HT1080 (cell line): ENCODE results near the gene NPHS1. TPM values are rescaled to one million over a fixed set of nuclear protein-coding genes. Genes with fewer than 3 reads are reported as not detected.
"Not testable (repeated sequence)": the region's sequence is repeated elsewhere in the genome, so short reads cannot be mapped to it uniquely, and the experiment has no call there.

Source experiments
- DNase-seq: peaks from one replicate; pipeline ENCODE4 v3.0.0-alpha.2; 2015; ENCODE audit warnings: low read depth
- polyA plus RNA-seq, 2 experiments: library from polyadenylated mRNA; depleted of rRNA; stranded (reverse); fragments of >200 nt; gene quantifications; 2 replicates each; pipeline ENCODE4 v1.2.3, GENCODE V29; 2015
- total RNA-seq: library from RNA; depleted of rRNA; stranded (reverse); fragments of >200 nt; shearing (Covaris generic); gene quantifications from 2 replicates; pipeline ENCODE4 v1.2.3, GENCODE V29; 2014; rRNA removed

Gene NPHS1
- not detected in 2 replicates for total RNA-seq
- not detected in 2 replicates for polyA plus RNA-seq (2015; cell fraction: cytosol; rRNA removed)
- not detected in 2 replicates for polyA plus RNA-seq (2015; cell fraction: nucleus; rRNA removed)

GRCh38 chr19:35852029-35852780, at the start of gene NPHS1:
TSS of gene NPHS1 (minus strand) at chr19:35852504. CDS start at chr19:35851837, 667 bp downstream.
- no peak for DNase-seq

- DNase-seq, result no peak
Measured at GRCh38 chr19:35901055-35901644, 48.8 kb upstream of the NPHS1 start.

- peak; percentile 77 for DNase-seq
Measured at GRCh38 chr19:35899547-35900214, 47.4 kb upstream of the NPHS1 start.

DNA sequence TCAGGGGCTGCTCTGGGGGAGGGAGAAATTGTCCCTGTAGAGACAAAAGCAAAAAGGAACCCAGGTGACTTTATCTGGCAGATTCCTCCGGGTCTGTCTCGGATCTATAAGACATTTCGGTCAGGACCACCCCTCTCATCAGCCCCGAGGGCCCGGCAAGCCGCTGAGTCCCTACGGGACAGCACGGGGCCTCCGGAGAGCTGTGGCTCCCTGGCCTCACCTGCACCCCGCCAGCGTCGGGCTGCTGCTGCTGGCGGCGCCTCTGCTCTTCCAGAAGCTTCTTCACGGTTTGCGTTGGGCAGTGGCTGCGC, 46.1 kb upstream of the NPHS1 start:
- DNase-seq, result no peak

DNA sequence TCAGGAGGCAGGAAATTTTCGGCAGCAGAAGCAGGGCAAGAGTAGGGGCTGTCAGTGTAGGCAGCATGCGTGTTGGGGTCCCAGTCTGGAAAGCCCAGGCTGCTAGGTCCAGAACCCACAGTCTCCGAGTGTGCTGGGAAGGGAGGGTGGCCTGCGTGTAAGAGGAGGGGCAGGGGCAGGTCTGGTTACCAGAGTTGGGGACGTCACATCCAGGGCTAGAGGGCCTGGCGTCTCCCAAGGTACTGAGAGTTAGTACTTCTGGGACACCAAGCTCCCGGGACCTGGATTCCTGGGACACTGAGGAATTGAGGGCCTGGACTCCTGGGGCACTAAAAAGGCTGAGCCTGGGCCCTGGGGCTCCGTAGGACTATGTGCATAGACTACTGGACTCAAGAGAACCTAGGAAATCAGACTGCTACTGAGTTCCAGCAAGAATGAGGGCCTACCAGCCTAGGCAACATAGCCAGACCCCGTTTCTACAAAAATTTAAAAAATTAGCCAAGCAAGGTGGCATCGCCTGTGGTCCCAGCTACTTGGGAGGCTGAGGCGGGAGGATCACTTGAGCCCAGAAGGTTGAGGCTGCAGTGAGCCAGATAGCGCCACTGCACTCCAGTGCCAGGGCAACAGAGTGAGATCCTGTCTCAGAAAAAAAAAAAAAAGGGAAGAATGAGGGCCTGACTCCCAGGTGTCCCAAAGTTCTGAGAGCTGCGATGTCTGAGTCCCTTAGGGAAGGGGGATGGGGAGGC, 45.6 kb upstream of the NPHS1 start:
- no peak for DNase-seq

DNA sequence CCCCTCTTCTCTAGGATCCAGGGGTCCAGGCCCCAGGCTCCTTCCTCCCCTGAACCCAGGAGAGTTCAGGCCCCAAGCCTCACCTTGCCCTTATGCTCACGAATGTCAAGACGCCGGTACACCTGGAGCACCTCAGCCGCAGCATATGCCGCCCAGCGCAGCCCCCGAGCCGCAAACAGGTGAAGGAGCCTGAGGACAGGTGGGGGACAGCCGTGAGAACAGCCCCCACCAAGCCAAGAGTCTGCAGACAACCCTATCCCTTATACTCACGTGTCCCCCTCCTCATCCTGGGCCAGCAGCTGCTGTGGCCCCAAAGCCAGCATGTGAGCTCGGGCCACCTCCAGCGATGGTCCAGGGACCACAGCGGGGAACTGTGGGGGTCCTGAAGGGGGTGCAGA, 44.3 kb upstream of the NPHS1 start:
- DNase-seq, result no peak

- DNase-seq, result no peak
Measured at GRCh38 chr19:35895911-35896642, 43.8 kb upstream of the NPHS1 start.

- no peak for DNase-seq
Measured at GRCh38 chr19:35894342-35894741, 42.0 kb upstream of the NPHS1 start.

- DNase-seq, result not testable (repeated sequence)
Measured at GRCh38 chr19:35891819-35892218, 39.5 kb upstream of the NPHS1 start.

DNA sequence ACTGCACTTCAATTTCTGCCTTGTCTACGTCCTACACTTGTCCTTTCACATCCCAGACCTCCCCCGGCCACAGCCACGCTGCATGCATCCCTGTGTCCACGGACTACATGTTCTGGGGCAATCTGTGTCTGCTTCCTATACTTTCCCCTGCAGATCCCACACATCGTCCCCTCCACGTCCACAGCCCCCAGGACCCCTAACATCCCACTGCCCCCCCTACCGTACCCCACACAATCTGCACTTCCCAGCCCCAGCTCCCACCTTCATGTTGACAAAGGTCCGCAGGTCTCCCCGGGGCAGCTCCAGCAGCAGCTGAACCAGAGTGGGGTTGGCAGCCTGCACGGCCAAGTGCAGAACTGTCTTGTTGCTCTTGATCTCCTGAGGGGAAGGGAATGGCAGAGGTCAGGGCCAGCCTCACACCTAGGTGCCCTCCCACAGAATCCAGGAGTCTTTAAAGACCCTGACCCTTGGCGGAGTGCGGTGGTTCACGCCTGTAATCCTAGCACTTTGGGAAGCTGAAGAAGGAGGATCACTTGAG, 37.9 kb upstream of the NPHS1 start:
- no peak for DNase-seq

GRCh38 chr19:35889370-35890112, 37.2 kb upstream of the NPHS1 start:
- no peak for DNase-seq

- DNase-seq, result no peak
Measured at GRCh38 chr19:35888398-35888797, 36.1 kb upstream of the NPHS1 start.

DNA sequence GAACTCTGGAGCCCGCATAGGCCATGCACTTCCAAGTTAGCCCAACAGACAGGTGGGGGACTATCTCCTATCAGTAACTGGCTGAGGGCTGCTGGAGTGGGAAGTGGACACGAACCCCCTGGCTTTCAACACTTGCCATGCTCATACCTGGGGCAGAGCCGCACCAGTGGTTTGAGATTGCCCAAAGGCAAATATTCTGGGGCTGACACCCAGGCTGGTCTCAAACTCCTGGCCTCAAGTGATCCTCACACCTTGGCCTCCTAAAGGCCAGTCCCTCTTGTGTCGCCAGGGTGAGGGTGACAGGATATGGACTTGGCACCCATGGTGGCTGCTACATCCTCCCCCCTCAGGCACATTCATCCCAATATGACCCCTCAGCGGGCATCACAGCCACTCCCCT, 34.9 kb upstream of the NPHS1 start:
- DNase-seq, result no peak

- DNase-seq, result no peak
Measured at GRCh38 chr19:35885904-35886303, 33.6 kb upstream of the NPHS1 start.

DNA sequence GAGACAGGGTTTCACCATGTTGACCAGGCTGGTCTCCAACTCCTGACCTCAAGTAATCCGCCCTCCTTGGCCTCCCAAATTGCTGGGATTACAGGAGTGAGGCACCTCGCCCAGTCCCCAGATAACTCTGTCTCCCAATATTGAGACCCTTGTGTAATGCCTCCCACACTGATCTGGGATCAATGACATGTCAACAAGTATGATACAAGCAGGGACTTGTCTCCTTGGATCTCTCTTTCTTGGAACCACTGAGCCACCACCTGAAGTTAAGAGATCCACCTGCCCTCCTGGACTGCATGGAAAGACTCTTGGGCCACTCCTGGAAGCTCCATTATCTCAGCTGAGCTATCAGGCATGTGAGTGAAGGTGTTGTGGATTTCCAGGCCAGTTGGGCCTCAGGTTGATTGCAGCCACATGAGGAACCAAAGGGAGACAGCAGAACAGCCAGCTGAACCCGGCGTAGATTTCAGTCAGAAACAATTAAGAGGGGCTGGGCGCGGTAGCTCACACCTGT, 33.0 kb upstream of the NPHS1 start:
- DNase-seq, result no peak

GRCh38 chr19:35883882-35884281, 31.6 kb upstream of the NPHS1 start:
- no peak for DNase-seq

GRCh38 chr19:35882114-35882832, 30.0 kb upstream of the NPHS1 start:
- DNase-seq, result peak; percentile 54

DNA sequence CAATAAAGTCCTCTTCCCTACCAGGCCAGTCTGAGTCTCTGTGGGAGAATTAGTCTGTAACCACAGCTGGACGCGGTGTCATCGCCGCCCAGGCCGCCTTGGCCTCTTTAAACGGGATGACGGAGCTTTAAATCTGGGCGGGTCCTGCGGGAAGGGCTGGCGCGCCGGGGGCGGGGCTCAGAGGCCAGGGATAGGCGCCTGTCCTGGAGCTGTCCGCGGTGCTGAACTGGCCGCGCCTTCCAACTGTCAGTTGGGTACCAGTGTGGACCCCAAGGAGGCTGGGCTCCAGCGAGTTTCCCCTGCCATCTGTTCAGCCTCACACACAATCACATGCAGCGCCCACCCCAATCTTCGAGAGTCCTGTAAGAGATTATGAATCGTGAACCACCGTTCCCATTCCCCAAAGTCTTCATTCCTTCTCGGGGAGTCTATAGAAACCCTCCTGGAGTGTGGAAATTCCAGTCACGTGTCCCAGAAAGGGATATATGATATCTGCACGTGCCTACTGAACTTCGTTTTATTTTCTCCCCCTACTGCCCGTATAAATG, 27.5 kb upstream of the NPHS1 start:
- peak; percentile 86 for DNase-seq

DNA sequence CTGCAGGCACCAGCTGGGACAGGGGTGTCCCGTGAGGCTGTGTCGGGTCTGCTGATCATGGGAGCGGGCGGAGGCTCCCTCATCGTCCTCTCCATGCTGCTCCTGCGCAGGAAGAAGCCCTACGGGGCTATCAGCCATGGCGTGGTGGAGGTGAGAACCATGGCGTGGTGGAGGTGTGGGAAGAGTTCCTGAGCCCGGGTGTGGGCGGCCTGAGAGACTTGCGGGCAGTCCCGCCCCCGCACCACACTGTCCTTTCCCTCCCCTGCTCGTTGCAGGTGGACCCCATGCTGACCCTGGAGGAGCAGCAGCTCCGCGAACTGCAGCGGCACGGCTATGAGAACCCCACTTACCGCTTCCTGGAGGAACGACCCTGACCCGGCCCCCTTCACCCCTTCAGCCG, 26.8 kb upstream of the NPHS1 start:
- no peak for DNase-seq
